Activated CD8-positive, alpha-beta memory T cell treated with anti-CD3 and anti-CD28 coated beads for 4 hours (primary cell): Measurements from ENCODE around the gene GFI1B.
"Not testable (repeated sequence)": the region's sequence is repeated elsewhere in the genome, so short reads cannot be mapped to it uniquely, and the experiment has no call there.

ENCODE experiments used
- DNase-seq, 2 donors: peaks; one replicate each; pipeline ENCODE4 v3.0.0-alpha.2; 2020; ENCODE audit warnings: low read depth in 2 of 2

The GFI1B gene

DNA sequence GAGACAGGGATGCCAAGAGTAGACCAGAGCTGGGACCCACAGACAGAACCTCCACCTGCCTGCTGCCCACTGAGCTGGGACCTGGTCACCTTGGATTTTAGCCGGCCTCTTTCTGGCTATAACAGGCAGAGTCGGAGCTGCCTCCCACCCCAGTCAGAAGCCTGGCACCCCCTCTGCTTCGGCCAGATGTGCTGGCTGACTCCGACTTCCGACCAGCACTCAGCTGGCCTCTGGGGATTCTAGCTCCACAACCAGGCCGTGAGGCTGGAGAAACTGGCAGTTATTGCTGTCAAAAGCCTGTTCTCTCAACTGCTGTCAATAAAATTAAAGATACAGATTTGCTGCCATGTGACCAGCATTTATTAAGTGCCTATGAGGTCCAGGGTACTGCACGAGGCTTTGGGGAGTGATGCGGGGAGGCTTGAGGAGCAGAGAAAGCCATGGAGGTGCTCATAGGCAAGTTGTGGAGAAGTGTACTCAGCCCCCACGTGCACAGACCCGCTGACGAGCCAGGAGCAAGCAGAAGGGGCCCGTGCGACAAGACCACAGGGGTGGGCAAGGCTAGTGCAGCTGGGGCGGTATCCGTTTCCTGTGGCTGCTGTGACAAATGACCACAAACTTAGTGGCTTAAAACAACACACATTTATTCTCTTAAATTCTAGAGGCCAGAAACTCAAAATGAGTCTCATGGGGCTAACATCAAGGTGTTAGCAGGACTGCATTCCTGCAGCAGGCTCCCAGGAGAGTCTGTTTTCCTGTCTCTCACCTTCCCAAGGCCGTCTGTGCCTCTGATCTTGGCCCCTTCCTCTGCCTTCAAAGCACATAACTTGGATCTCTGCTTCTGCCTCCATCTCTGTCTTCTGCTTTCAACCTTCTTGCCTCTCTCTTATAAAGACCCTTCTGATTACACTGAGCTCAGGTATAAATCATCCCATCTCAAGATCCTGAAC is 13.1 kb downstream of the GFI1B start:
- DNase-seq, result no peak

DNA sequence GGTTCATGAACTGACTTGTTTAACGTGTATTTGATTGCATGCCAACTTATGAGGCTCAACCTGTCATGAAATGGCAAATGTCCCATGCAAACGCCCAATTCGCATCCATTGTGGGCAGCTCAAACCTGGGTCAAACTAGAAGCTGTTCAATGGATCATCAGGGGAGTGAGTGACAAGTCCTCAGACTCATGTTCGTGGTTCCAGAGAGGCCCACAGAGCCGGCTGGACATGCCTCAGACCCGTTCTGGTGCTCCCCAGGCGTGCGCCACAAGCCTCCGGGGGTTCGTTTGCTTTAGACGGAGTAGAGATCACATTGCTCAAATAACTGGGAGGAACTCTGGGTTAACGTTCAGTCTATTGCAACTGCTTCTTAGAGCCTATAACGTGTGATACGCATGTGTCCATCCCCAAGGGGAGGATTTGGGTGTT is 15.0 kb downstream of the GFI1B start:
- no peak for DNase-seq

DNA sequence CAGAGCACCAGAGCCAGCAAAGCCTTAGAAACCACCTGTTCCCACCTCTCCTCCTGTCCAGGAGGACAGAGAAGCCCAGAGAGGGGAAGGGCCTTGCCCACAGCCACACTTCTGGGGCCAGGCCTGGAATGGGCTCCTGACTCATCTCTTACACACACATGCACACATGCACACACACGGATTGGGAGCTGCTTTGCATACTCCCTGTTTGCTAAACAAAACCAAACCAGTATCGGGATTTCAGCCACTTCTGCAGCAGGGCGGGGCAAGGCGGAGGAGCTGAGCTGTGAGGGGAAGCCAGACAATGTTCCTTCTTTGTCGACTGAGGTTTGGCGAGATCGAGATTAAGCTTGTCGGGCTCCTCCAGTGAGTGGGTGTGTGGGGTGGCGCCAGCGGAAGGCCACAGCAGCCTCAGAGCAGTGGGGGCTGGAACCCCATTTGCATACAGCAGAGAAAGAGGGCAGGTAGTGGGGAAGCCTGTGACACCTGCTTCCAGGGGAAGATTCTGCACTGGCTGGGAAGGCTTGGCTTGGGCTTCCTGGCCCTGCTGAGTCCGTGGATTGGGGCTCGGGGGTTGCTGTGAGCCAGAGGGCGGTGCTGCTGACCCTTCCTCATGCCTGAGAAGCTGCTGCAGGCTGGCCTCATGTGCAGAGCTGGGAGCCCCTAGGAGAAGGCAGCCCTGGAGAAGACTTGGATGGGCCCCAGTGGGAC is 16.1 kb downstream of the GFI1B start:
- DNase-seq, result no peak

DNA sequence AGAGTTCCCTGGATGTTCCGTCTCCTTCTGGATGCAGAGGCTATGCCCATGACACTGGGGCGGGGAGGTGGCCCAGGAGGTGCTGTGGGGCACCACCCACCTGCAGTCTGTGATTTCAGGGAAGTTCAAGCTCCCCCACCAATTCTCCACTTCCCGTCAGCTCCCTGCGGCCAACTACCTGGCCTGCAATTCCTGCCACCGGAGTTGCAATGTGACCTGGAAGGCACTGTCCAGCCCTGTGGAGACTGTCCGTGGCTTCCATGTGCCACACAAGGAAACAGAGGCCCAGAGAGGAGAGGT is 16.6 kb downstream of the GFI1B start:
- no peak for DNase-seq

DNA sequence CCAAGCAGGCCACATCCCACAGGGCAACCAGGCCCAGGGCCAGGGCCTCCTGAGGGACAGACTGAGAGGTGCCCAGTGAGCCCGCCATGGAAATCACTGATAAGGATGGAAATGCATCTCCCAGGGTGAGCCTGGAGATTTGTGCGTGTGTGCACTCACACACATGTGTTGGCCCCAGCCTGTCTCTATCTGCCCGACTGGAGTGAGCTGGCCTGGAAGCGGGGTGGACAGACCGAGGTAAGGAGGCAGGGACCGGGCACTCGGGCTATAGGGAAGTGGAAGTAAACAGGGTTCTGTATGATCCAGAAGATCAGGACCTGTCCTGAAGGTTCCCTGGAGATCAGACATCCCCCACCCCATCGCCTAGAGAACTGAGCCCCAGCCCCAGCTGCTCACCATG is 17.4 kb downstream of the GFI1B start:
- no peak for DNase-seq

DNA sequence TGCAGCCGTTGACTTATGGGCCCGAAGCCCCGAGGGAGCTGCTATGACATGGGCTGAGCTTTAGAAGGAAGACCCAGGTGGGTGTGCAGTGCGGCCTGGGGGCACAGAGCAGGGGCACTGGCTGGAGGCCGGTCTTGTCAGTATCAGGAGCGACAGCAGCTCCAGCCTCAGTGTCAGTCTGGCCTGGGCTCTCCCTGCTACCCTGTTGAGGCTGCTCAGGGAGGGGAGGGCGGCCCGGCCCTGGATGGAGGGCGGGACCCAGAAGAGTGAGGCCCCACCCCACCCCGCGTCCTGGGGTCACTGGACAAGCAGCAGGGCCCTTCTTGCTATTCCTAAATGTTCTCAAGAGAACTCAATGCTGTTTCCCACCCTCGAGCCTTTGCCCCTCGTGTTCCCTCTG is 18.0 kb downstream of the GFI1B start:
- DNase-seq, result no peak

DNA sequence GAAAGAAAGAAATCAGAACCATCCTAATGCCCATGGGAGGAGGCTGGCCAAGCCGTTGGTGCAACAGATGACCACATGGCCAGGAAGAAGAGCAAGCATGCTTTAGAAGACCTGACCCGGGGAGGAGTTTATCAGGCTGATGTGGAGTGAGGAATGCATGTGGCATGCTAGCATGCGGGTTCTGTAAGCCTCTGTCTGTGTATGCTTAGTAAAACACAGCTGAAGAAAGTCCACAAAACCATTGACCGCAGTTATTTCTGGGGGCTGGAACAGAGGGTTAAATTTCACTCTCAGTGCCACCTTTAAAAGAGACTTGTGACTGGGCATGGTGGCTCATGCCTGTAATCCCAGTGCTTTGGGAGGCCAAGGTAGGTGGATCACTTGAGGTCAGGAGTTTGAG is 19.1 kb downstream of the GFI1B start:
- no peak for DNase-seq

DNA sequence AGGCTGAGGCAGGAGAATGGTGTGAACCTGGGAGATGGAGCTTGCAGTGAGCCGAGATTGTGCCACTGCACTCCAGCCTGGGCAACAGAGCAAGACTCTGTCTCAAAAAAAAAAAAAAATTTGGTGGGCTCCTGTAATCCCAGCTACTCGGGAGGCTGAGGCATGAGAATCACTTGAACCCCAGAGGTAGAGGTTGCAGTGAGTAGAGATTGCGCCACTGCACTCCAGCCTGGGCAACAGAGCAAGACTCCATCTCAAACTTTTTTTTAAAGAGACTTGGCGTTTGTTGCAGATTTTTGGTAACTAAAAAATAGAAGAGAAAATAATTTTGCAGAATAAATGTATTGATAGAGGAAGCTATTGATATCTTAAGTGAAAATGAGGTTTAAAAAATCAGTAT is 19.7 kb downstream of the GFI1B start:
- not testable (repeated sequence) for DNase-seq

DNA sequence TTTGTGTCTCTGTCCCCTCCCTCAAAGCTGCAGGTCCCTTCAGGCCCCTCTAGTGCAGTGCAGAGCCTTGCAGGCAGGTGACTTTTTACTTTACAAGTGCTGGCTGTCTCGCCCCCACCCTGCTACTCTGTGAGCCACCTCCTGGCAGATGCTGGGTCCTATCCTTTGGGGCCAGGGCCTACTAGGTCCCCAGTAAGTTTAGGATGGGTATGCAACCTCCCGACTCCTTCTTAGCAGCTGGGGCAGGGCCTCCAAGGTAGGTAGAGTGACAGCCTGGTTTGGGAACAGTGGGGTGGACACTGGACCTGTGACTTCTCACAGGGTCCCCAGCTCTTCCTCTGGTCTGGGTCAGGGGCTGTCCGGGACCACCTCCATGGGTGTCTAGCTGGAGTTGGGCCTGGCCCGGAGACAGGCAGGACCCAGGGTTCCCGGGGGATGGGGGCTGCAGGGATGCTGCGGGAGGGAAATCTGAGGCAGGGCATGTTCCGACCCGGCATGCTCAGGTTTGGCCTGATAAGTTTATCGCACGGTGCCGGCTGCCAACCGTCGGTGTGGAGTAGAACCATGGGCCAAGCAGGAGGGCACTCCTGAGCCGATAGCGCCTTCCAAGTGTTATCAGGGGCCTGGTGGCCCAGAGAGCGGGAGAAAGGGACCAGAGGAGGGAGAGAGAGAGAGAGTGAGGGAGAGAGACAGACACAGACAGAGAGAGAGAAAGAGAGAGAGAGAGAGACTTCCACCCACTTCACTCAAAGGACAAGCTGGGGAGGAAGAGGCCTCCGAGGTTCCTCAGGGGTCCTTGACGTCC is 20.5 kb downstream of the GFI1B start:
- DNase-seq, result no peak

DNA sequence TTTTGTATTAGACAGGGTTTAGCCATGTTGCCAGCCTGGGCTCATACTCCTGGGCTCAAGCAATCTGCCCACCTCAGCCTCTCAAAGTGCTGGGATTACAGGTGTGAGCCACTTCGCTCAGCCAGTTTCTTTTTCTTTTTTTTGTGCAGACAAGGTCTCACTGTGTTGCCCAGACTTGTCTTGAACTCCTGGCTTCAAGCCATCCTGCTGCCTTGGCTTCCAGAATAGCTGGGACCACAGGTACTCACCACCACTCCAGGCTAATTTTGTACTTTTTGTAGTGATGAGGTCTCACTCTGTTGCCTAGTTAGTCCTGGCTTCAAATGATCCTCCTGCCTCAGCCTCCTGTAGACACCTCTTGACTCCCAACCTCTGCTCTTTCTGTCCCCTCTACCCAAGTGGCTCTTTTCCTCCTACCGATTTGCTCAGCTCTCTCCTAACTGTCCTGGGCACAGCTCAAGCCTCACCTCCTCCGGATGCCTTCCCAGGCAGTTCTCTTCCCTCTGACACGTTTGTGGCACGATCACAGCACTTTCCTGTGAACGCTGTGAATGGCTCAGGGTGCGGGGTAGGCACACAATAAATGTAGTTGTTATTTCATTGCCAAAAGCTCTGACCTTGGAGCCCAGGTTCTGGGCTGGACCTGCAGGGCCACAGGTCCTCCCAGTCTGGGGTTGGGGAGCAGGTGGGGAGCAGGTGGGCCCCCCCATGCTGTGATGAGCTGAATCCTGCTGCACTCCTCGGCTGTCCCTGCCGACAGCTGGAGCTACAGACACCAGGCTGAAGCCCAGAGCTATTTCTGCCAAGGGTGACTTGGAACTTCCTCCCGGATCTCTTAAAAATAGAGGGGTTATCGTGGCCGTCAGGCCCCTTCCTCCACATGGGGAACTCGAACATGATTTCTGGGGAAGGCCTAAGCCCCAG is 23.9 kb downstream of the GFI1B start:
- DNase-seq, result no peak

DNA sequence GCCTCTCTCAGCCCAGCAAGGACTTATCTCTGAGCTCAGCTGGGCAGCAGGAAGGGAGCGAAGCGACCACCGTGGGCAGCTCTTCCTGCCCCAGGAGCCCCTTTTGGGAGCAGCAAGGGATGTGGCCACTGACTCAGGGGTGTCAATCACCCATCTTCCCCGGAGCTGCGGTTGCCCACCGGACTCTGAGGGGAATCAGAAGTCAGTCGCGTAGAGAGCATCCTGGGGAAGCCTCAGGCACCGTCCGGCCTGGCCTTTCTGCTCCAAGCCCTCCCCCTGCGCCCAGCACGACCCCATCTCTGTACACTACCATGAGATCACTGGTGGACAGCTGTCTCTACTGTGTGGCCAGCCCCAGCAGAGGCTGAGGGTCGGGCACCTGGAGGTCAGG is 24.6 kb downstream of the GFI1B start:
- DNase-seq, result no peak

DNA sequence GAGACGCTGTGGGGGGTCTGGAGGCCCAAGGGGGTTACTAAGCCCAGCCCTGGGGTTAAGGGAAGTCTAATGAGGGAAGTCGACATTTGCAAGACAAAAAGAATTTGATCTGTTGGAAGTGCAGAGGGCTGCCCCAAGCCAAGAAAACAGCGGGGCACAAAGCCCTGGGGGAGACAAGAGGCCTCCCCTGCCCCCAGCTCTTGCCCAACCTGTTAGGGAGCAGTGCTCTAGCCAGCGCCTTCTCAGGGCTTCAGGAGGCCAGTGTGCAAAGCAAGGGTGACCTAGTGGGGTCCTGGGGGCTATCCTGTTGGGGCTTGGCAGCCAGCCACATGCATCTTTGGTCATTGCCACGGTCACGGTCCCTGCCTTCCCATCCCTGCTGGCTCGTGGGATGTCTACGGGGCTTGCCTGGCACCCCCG is 25.2 kb downstream of the GFI1B start:
- no peak for DNase-seq

DNA sequence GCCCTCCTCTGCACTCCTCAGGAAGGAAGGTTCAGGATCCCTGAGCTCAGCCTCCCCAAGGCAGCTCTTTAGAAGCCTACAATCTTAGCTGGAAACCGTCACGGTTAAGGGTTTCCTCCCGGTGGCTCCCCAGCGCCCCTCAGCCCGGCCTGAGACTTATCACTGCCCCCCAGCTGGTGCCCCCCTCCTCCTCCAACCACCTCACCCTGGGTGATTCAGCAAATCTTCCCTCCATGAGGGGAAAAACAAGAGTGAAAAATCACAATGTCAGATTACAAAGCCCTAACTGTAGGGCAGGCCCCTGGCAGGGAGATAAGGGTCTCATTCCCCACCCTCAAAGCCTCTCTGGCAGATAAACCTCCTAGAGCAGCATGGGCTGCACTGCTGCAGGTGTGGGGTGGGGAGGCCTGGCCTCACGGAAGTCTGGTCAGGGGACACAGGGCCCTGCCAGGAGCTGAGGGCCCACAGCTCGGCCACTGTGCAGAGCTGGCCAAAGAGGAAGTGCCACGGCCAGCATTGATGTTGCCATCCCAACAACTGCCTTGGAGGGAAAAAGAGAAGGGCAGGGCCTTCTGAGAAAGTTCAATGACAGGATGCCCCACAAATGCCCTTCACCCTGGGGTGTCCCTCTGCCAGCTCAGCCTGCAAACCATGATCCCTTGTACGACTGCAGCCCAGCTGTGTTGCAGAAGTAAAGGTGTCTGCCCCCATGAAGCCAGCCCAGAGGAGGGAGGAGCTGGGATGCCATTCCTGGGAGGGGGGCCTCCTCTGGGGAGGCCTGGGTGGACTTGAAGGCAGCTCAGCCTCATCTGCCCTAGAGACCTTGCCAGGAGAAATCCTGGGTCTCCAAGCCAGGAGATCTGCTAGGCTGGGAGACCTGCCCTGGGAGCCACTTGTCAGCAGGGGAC is 25.9 kb downstream of the GFI1B start:
- DNase-seq, result no peak

DNA sequence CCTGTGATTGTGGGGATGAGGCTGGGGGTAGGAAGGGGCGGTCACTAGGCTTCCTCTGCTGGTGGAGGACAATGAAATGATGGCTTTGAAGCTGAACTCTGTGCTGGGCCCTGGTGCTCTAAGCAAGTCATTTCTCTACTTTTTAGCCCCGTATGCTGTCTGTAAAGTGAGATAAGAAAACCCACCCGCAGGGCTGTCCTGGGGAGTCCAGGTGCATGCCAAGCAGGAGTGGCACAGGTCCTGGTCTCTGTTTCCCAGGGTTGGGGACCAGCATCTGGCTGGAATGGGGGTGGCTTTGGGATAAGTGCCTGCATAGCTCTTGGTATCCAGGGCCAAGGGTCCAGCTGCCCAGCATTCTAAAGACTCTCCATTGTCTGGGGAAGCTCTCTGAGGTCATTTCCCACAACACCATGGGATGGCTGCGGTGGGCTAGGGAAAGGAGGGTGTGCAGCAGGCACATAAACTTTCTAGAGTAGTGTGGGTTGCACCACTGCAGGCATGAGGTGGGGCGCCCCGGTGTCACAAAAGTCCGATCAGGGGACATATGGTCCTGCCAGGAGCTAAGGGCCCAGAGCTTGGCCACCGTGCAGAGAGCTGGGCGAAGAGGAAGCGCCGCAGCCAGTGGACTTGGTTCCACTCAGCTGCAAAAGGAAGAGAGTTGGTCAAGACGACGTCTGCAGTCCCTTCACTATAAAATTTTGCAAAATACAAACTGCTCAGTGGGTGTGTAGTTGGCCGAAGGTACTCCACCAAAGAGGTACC is 26.7 kb downstream of the GFI1B start:
- DNase-seq, result no peak

DNA sequence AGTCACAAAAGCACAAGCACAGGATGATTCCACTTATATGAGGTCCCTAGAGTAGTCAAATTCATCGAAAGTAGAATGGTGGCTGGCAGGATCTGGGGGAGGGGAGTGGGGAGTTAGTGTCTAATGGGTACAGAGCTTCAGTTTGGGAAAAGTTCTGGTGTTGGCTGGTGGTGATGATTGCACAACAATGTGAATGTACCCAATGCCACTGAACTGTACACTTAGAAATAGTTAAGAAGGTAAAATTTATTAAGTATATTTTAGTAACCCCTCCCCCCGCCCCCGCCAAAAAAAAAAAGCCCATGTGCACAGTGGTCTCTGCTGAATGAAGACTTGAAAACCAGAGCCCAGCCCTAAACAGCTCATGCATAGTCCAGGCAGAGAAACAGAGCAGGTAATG is 27.5 kb downstream of the GFI1B start:
- no peak for DNase-seq

DNA sequence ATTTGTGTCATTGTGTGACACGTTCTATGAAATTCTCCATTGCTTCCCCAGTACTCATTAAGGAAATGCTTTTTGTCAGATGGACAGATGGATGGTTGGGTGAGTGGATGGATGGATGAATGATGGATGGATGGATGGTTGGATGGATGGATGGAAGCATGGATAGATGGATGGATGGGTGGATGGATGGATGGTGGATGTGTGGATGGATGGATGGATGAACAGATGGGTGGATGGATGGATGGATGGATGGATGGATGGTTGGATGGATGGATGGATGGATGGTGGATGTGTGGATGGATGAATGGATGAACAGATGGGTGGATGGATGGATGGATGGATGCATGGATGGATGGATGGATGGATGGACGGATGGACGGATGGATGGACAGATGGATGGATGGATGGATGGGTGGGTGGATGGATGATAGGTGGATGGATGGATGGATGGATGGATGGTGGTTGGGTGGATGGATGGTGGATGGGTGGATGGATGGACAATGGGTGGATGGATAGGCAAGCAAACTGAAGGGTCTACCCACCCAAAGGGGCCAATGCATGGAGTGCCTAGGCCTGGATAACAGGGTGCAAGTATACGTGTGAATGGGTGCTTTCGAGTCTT is 28.3 kb downstream of the GFI1B start:
- DNase-seq, result no peak

DNA sequence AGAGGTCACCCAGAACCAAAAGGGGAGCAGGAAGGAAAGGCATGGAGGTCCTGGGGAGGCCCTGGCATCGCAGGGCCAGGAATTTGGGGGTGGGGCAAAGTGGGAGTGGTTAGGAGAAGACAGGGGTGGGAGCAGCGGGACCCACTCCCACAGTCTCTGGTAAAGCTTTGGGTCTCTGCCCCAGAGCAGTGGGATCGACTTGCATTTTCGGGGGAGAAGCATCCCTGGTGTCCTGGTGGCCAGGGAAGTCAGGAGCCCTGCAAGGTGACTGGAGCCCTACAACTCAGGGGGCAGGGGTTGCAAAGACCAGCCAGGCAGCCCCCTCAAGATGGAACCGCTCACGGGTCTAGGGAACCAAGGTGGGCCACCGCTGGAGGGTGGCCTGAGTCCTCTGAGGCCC is 29.9 kb downstream of the GFI1B start:
- no peak for DNase-seq

DNA sequence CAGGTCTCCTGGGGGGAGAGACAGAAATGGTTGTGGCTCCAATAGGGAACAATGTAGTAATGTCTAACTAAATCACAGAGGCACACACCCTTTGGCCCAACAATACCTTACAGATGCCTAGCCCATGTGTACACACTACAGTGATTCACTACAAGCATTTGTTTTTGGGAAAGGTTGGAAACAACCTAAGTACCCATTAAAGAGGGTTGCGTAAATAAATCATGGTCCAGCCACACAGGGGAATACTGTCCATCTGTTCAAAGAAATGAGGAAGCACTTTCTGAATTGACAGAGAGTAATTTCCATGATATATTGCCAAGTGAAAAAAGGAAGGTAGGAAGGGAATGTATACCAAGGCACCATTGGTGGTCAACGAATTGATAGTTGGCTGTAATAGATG is 30.3 kb downstream of the GFI1B start:
- no peak for DNase-seq

DNA sequence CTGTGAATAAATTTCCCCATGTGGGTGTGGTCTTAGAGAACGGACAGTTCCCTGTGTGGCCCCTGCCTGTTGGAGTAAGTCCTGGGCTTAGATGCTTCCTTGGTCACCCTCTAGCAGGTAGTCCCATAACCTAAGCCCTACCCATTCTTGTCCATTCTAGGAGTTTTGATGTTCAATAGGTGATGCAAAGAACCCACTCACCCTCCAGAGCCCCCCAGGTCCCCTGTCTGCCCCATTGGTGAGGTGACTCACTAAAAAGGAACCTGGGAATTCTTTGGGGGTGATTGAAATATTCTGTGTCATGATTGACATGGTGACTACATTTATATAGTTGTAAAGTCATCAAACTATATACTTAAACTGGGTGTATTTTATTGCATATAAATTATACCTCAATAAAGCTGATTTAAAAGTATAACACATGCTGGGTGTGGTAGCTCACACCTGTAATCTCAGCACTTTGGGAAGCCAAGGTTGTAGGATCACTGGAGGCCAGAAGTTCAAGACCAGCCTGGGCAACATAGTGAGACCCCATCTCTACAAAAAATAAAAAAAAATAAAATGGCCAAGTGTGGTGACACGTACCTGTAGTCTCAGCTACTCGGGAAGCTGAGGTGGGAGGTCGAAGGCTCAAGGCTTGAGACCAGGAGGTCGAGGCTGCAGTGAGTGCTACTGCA is 31.6 kb downstream of the GFI1B start:
- DNase-seq, result no peak
